Endothelial cell of umbilical vein (primary cell): ENCODE measurements around the gene SH3RF3. TPM values are rescaled to one million over a fixed set of nuclear protein-coding genes. Genes with fewer than 3 reads are reported as not detected.

Experiments
- BruUV-seq: library from RNA; stranded (reverse); fragments of 400-500 nt; replicated peaks from 2 replicates; lab custom pipeline; 2021; lab: Mats Ljungman, UMichigan
- CTCF ChIA-PET: fragments of 300-600, 350-600 bp; sonication (Branson Sonifier 250); formaldehyde crosslinking; loops from one replicate; lab custom pipeline; 2021; ENCODE audit warnings: antibody characterized with exemption, inconsistent platforms; lab: Charles Lee
- POLR2A ChIA-PET: fragments of 300-600, 350-600 bp; sonication (Branson Sonifier 250); formaldehyde crosslinking; loops from one replicate; lab custom pipeline; 2021; ENCODE audit warnings: antibody characterized with exemption, inconsistent platforms; lab: Charles Lee
- DNase-seq: peaks from one replicate; pipeline ENCODE4 v3.0.0-alpha.2; 2011; ENCODE audit warnings: low read depth, low spot score
- FAIRE-seq: peaks from 2 replicates; lab custom pipeline; 2011; peaks lifted over from hg19 to GRCh38; lab: Jason Lieb, UNC
- H2AFZ ChIP-seq: 2 replicates; pipeline ENCODE4 v1.6.0; 2012; ENCODE audit warnings: low read depth, low read length, control low read depth, inconsistent platforms
- H3K27ac ChIP-seq: 2 replicates; pipeline ENCODE4 v1.5.1; 2011; ENCODE audit warnings: low read depth, mild to moderate bottlenecking, control low read depth, low read length, moderate library complexity; ENCODE audit not compliant: insufficient read depth
- H3K27me3 ChIP-seq, 2 experiments: 2 replicates each; pipeline versions ENCODE4 v1.6.0 to v1.6.1; 2011; ENCODE audit warnings: low read length in 2 of 2, mixed read lengths in 1 of 2; ENCODE audit not compliant: control insufficient read depth in 2 of 2, insufficient read depth in 2 of 2
- H3K36me3 ChIP-seq, 2 experiments: 2 replicates in 1 of 2; 3 replicates in 1 of 2; pipeline ENCODE4 v1.5.1; 2011; ENCODE audit warnings: low read length in 2 of 2, mild to moderate bottlenecking in 1 of 2, moderate library complexity in 1 of 2; ENCODE audit not compliant: control insufficient read depth in 2 of 2, insufficient read depth in 2 of 2; ENCODE audit errors: extremely low read depth in 1 of 2
- H3K4me1 ChIP-seq: 3 replicates; pipeline ENCODE4 v1.5.1; 2011; ENCODE audit warnings: mild to moderate bottlenecking, low read length; ENCODE audit not compliant: control insufficient read depth, insufficient read depth; ENCODE audit errors: extremely low read depth
- H3K4me2 ChIP-seq: 2 replicates; pipeline ENCODE4 v1.6.1; 2011; ENCODE audit warnings: low read length, control low read depth, mixed read lengths; ENCODE audit not compliant: insufficient read depth
- H3K4me3 ChIP-seq, 3 experiments: fragments of 200-600 bp in 1 of 3; sonication (generic), shearing (Covaris generic) in 1 of 3; replicated peaks in 1 of 3; 2 replicates each; pipeline ENCODE4 v1.5.1; 2011 to 2016; ENCODE audit warnings: control low read depth in 3 of 3, low read length in 3 of 3, mild to moderate bottlenecking in 2 of 3, inconsistent platforms in 1 of 3, low read depth in 1 of 3, moderate library complexity in 1 of 3; ENCODE audit not compliant: insufficient read depth in 1 of 3
- H3K79me2 ChIP-seq: 2 replicates; pipeline ENCODE4 v1.6.0; 2012; ENCODE audit warnings: low read length, inconsistent platforms; ENCODE audit not compliant: control insufficient read depth, insufficient read depth
- H3K9ac ChIP-seq: replicated peaks from 2 replicates; pipeline ENCODE3; 2011; ENCODE audit warnings: low read length, control low read depth; ENCODE audit not compliant: insufficient read depth; ENCODE audit errors: extremely low read depth
- H3K9me1 ChIP-seq: replicated peaks from 3 replicates; pipeline ENCODE4 v1.6.0; 2011; ENCODE audit warnings: mild to moderate bottlenecking, low read length; ENCODE audit not compliant: control insufficient read depth, insufficient read depth; ENCODE audit errors: extremely low read depth
- H3K9me3 ChIP-seq: replicated peaks from 2 replicates; pipeline ENCODE4 v1.5.1; 2012; ENCODE audit warnings: low read length, inconsistent platforms; ENCODE audit not compliant: control insufficient read depth, insufficient read depth
- H4K20me1 ChIP-seq: replicated peaks from 2 replicates; pipeline ENCODE3; 2011; ENCODE audit warnings: mild to moderate bottlenecking, low read length; ENCODE audit not compliant: control insufficient read depth, insufficient read depth; ENCODE audit errors: extremely low read depth
- EZH2 ChIP-seq: IDR thresholded peaks from 2 replicates; pipeline ENCODE4 v1.6.1; 2012; ENCODE audit warnings: borderline replicate concordance, low read depth, mild to moderate bottlenecking, moderate library complexity, low read length, inconsistent platforms; ENCODE audit not compliant: severe bottlenecking
- FOS ChIP-seq: IDR thresholded peaks from 2 replicates; pipeline ENCODE4 v1.6.1; 2011; ENCODE audit warnings: mild to moderate bottlenecking, low read length, moderate library complexity, borderline replicate concordance; ENCODE audit not compliant: insufficient read depth
- GATA2 ChIP-seq: IDR thresholded peaks from 2 replicates; pipeline ENCODE4 v1.7.0; 2011; ENCODE audit warnings: low read depth, mild to moderate bottlenecking, moderate library complexity, mixed read lengths, low read length; ENCODE audit not compliant: insufficient read length, insufficient read depth
- JUN ChIP-seq: IDR thresholded peaks from 2 replicates; pipeline ENCODE4 v1.6.1; 2011; ENCODE audit warnings: borderline replicate concordance, low read depth; ENCODE audit not compliant: insufficient read length, insufficient read depth
- MAX ChIP-seq: IDR thresholded peaks from 2 replicates; pipeline ENCODE4 v1.6.1; 2011; ENCODE audit not compliant: insufficient read depth, insufficient read length
- MYC ChIP-seq: IDR thresholded peaks from one replicate; pipeline ENCODE4 v1.6.1; 2011; ENCODE audit warnings: mild to moderate bottlenecking, low read depth, low read length
- POLR2A ChIP-seq: IDR thresholded peaks from 2 replicates; pipeline ENCODE4 v1.6.1; 2012; ENCODE audit warnings: low read depth, mild to moderate bottlenecking, control low read depth, low read length
- POLR2AphosphoS5 ChIP-seq: IDR thresholded peaks from 2 replicates; pipeline ENCODE4 v1.6.1; 2012; ENCODE audit warnings: low read depth, mild to moderate bottlenecking, control low read depth, low read length, moderate library complexity; ENCODE audit not compliant: insufficient read depth
- dilution Hi-C: fragments of 300-500 bp; cut with MboI; formaldehyde crosslinking; loops from one replicate; pipeline ENCODE4 v1.15.0; 2019; ENCODE audit warnings: low sequenced_read_pairs; ENCODE audit not compliant: extremely low pct_ligation_motif_present
- intact Hi-C: fragments of 100-400 bp; cut with micrococcal nuclease; formaldehyde crosslinking; loops from one replicate; pipeline ENCODE4 v1.10.0; 2022
- polyA plus RNA-seq, 4 experiments: library from polyadenylated mRNA; depleted of rRNA in 3 of 4; stranded (reverse) in 3 of 4; unstranded in 1 of 4; fragments of >200 nt; gene quantifications; 2 replicates each; pipeline versions ENCODE4 v1.2.1 to v1.2.3, GENCODE V29; 2011 to 2012; ENCODE audit warnings: missing spikeins in 1 of 4
- total RNA-seq: library from RNA; stranded (reverse); gene quantifications from 2 replicates; pipeline ENCODE4 v1.2.3, GENCODE V29; 2021
- TF ChIP-seq, protein P1 (sequence below), 2 donors: IDR thresholded peaks; 1 replicate in 1 of 2; 2 replicates in 1 of 2; pipeline ENCODE4 v1.5.1; 2011; ENCODE audit warnings: low read length in 2 of 2, mild to moderate bottlenecking in 2 of 2, moderate library complexity in 2 of 2, control low read depth in 1 of 2, inconsistent platforms in 1 of 2, low read depth in 1 of 2; ENCODE audit not compliant: insufficient read depth in 1 of 2; ENCODE audit errors: extremely low read depth in 1 of 2

SH3RF3 gene
- total and polyA plus RNA-seq, 2 donors (not counting 3 experiments of a cell fraction or from before 2014, with no cell fraction given) = 3.8 to 14.7 TPM

DNA sequence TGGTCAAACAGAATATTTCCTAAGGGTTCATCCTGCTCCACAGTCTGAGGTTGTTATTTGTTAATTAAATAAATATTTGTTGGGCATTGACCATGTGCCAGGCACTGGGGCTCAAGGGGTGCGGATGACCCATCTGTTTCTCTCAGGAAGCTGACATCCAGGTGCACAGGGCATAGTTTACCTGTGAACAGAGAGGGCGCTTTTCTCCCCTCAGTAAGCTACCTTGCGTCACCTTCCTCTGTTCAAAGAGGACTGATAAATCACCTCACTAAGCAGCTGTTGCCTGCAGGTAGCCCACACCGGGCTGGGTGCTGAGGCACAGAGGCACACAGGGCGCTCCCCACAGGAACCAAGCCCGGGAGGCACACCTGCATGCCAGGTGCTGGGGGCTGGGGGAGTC, 41.6 kb downstream of the SH3RF3 start:
- Histone ChIP-seq H3K9me1 (no peaks in the 10 kb centered on the region), H3K4me3 (no peak overlapping the region), H2AFZ (no peak overlapping the region), H3K36me3 (no peaks in the 10 kb centered on the region), H3K27ac (peak overlapping the region; percentile 90), H3K4me1 (peaks cover 74% of the 10 kb centered on the region), H3K27me3 (no peaks in the 10 kb centered on the region), H4K20me1 (no peaks in the 10 kb centered on the region), H3K79me2 (peaks cover 53% of the 10 kb centered on the region), H3K9ac (peak overlapping the region; percentile 34), H3K4me2 (peak overlapping the region; percentile 65), H3K9me3 (no peaks in the 10 kb centered on the region)
- dilution Hi-C loops (no loop called here), intact Hi-C loops (loop anchor here (1.0 kb wide), 1 partner anchor 68 kb away; no protein-coding TSS in a partner anchor)
- POLR2A ChIA-PET = no interaction called here
- FAIRE-seq (no peak), DNase-seq (no peak)
- BruUV-seq = no TSS peak
- CTCF ChIA-PET = interaction anchor here (1.1 to 2.9 kb wide), 4 partner anchors 14 to 66 kb away, joined by 3 to 19 read pairs (median 8); partner anchors contain the start of gene SH3RF3
- TF ChIP-seq EZH2 = no peak
- no peak for TF ChIP-seq JUN
- TF ChIP-seq FOS = no peak
- TF ChIP-seq, protein P1, sequence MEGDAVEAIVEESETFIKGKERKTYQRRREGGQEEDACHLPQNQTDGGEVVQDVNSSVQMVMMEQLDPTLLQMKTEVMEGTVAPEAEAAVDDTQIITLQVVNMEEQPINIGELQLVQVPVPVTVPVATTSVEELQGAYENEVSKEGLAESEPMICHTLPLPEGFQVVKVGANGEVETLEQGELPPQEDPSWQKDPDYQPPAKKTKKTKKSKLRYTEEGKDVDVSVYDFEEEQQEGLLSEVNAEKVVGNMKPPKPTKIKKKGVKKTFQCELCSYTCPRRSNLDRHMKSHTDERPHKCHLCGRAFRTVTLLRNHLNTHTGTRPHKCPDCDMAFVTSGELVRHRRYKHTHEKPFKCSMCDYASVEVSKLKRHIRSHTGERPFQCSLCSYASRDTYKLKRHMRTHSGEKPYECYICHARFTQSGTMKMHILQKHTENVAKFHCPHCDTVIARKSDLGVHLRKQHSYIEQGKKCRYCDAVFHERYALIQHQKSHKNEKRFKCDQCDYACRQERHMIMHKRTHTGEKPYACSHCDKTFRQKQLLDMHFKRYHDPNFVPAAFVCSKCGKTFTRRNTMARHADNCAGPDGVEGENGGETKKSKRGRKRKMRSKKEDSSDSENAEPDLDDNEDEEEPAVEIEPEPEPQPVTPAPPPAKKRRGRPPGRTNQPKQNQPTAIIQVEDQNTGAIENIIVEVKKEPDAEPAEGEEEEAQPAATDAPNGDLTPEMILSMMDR (IDR thresholded peaks at IDR 0.05; ENCODE audit: extremely low read depth in 1 of 2, insufficient read depth in 1 of 2, low read depth in 1 of 2, low read length in 2 of 2) = no peak
- TF ChIP-seq POLR2A = no peak
- TF ChIP-seq GATA2 = no peak
- TF ChIP-seq POLR2AphosphoS5 = no peak
- TF ChIP-seq MAX = no peak
- TF ChIP-seq MYC = no peak
